IgD-negative memory B cell (primary cell): Measurements from ENCODE around the gene SMOC2. TPM values are rescaled to one million over a fixed set of nuclear protein-coding genes. Genes with fewer than 3 reads are reported as not detected.

ENCODE experiments used
- H3K27ac Mint-ChIP-seq, 3 donors: one replicate each; pipeline ENCODE4 v1.8.0; 2020 to 2022; ENCODE audit warnings: mild to moderate bottlenecking in 3 of 3, mixed read lengths in 3 of 3, moderate library complexity in 1 of 3
- H3K27me3 Mint-ChIP-seq: one replicate; pipeline ENCODE4 v1.8.0; 2021; ENCODE audit warnings: mixed read lengths
- H3K36me3 Mint-ChIP-seq: one replicate; pipeline ENCODE4 v1.8.0; 2020; ENCODE audit warnings: mild to moderate bottlenecking, mixed read lengths
- H3K4me1 Mint-ChIP-seq, 3 donors: one replicate each; pipeline ENCODE4 v1.8.0; 2020 to 2022; ENCODE audit warnings: mixed read lengths in 3 of 3, mild to moderate bottlenecking in 1 of 3
- H3K4me3 Mint-ChIP-seq, 4 donors: one replicate each; pipeline ENCODE4 v1.8.0; 2020 to 2022; ENCODE audit warnings: mild to moderate bottlenecking in 4 of 4, mixed read lengths in 4 of 4, moderate library complexity in 3 of 4
- H3K9me3 Mint-ChIP-seq, 3 donors: one replicate each; pipeline ENCODE4 v1.8.0; 2020 to 2021; ENCODE audit warnings: mixed read lengths in 3 of 3, mild to moderate bottlenecking in 1 of 3
- polyA plus RNA-seq: library from polyadenylated mRNA; unstranded; fragments of 300-500 nt; fragmentation: Illumina TruSeq; gene quantifications from one replicate; pipeline ENCODE4 v1.2.3, GENCODE V29; 2021

SMOC2 gene
- polyA plus RNA-seq, 1 donor from 2014 or later = not detected

DNA sequence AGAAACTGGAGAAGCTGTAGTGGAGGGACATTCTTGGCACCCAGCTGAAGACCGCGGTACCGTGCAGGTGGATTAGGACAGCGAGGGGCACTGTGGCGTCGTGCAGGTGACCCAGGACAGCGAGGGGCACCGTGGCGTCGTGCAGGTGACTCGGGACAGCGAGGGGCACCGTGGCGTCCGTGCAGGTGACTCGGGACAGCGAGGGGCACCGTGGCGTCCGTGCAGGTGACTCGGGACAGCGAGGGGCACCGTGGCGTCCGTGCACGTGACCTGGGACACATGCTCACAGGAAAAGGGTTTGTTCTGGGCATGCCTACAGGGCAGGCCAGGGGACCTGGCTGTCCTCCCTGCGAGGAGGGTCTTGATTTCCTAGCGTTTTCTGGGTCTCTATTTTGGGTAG is 29.2 kb upstream of the SMOC2 start:
- Mint-ChIP-seq H3K4me1 (no peaks in the 10 kb centered on the region), H3K9me3 (peaks cover 0 to 4% (median 3%) of the 10 kb centered on the region in 3 donors), H3K27me3 (no peaks in the 10 kb centered on the region), H3K27ac (no peak overlapping the region), H3K4me3 (no peak overlapping the region), H3K36me3 (no peaks in the 10 kb centered on the region)

DNA sequence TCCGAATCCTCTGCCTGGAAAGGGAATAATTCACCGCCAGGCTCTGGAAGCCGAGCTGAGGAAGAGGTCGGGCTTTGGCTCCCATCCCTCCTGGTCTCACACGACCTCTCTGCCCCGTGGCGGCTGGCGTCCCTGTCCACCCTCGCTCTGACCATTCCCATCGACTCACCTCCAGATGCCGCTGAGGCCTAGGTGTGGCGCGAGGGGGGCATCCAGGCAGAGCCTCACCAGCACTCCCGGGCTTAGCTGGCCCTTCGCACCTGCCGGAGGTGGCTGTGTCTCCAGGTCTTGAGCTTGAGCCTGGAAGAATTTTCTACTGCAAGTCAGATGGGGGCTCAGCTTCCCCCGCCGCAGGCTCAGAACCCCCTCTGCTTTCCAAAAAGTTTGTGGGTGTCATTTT is 28.5 kb upstream of the SMOC2 start:
- Mint-ChIP-seq H3K4me1 (no peaks in the 10 kb centered on the region), H3K27me3 (no peaks in the 10 kb centered on the region), H3K36me3 (no peaks in the 10 kb centered on the region), H3K9me3 (peaks cover 0 to 4% (median 3%) of the 10 kb centered on the region in 3 donors), H3K4me3 (no peak overlapping the region), H3K27ac (no peak overlapping the region)

DNA sequence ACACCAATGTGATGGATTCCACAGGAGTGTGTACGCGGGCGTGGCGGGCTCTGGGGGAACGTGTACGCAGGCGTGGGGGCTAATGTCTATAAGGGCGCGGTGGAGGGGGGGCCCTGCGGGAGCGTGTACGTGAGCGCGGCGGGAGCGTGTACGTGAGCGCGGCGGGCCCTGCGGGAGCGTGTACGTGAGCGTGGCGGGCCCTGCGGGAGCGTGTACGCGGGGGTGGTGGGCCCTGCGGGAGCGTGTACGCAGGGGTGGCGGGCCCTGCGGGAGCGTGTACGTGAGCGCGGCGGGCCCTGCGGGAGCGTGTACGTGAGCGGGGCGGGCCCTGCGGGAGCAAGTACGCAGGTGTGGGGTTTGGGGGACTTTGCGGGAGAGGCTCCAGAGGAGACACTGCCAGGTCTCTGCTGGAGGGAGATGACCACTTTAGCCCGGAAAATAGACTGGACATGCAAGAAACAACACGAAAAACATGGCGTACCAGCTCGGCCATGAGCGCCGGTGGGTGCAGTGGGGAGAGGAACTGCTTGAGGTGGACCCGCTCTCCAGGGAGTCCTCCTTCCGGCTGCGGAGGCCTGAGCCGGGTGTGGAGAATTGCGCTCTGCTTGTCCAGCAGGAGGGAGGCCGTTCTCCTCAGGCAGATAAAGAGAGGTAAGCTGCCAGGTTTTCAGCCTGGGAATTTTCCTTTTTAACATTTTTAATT is 27.8 kb upstream of the SMOC2 start:
- H3K27ac Mint-ChIP-seq = no peak overlapping the region
- H3K27me3 Mint-ChIP-seq = no peaks in the 10 kb centered on the region
- H3K4me3 Mint-ChIP-seq = no peak overlapping the region
- H3K36me3 Mint-ChIP-seq = no peaks in the 10 kb centered on the region
- no peaks in the 10 kb centered on the region for H3K4me1 Mint-ChIP-seq
- H3K9me3 Mint-ChIP-seq = peaks cover 0 to 4% (median 0%) of the 10 kb centered on the region in 3 donors

DNA sequence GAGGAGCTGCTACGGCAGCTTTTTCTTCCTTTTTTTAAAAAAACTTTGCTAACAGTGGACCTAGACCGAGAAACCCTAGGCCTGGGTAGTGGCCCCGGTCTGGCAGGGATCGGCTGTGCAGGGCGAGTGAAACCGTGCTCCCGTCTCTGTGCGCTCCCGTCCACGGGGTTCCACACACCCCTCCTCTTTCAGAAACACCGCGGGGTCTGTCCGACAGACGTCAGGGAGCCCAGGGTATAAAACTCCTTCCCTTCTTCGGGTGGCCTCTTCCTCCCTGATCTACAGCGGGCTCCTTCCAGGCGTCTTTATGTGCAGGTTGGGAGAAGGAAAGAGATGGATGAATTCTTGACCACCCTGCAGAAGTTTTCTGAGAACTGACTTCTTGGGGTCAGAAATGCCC is 27.1 kb upstream of the SMOC2 start:
- H3K9me3 Mint-ChIP-seq = peaks cover 0 to 4% (median 0%) of the 10 kb centered on the region in 3 donors
- no peak overlapping the region for H3K27ac Mint-ChIP-seq
- H3K27me3 Mint-ChIP-seq = peaks cover 2% of the 10 kb centered on the region
- no peaks in the 10 kb centered on the region for H3K4me1 Mint-ChIP-seq
- peak overlapping the region in 1 of 4 donors; percentile 47 for H3K4me3 Mint-ChIP-seq
- H3K36me3 Mint-ChIP-seq = no peaks in the 10 kb centered on the region

DNA sequence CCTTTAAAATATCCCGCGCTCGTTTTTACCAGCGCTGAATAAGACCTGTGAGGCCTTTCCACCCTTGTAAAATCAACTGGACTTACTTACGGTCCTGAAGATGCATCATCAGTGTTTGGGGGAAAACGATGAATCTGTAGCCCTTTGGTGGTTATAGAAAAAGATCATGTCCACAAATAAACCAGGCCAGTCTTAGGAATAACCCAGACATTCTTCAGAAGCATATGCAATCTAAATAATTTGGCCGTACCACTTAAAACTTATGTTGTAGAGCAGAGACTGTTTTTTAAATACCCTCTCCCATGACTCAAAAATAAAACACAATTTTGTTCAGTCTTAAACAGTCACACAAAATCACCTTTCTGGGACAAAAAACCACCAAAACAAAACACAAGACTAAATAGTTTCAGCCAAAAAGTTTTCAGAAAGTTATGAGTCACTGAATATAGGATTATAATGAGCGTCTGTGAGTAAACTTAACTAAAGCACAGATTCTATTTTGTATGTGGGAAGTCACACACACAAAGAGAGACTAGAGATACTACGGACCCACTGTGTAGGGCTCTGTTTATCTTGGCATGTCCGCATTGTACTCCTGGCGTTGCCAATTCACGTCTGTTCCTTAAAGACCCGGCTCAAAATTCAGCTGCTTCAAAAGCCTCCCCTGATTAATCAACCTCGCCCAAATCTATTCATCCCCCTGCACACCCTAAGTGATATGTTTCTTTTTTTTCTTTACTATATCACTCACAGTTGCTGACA is 26.5 kb upstream of the SMOC2 start:
- Mint-ChIP-seq H3K4me3 (no peak overlapping the region), H3K27me3 (peaks cover 2% of the 10 kb centered on the region)

DNA sequence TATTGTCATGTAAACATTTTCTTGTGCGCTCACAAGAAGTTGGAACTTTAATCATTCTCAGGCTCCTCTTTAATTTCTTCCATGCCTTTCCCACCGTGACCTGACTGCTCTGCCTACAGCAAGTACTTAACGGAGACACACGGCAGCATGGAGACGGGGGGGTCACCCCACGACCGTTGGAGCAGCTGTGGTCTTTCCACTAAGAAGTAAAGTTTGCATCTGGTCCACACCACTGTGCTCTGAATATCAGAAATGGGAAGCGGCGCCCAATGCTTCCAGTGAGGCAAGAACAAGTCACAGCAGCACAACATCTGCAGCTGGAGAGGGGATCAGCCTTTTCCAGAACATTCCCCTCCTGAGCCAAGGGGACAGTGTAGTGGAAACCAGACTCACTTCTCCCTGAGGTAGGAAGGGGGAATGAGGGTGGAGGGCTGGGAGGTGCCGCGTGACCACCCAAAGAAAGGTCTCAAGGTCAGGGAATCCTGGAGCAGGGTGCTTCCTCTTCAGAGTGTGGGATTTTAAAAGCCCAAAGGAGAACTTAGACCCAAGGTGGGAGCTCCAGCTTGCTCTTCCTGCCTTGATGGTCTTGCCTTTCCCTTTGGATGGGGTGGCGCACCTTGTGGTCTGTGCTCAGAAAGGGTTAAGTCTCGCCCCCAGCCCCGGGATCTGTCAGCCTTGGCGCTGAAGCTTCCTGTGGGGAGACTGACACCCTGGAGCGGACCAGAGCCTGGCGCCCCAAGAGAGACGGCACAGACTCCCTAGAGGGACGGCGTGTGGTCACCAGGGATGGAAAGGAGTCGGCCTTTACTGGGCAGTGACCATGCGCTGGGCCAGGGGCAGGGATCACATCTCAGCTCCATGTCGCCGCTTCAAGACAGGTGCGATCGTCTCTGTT is 25.6 kb upstream of the SMOC2 start:
- H3K36me3 Mint-ChIP-seq = no peaks in the 10 kb centered on the region
- peak overlapping the region in 1 of 3 donors; percentile 22 for H3K27ac Mint-ChIP-seq
- no peaks in the 10 kb centered on the region for H3K4me1 Mint-ChIP-seq
- H3K9me3 Mint-ChIP-seq = peaks cover 0 to 4% (median 0%) of the 10 kb centered on the region in 3 donors
- H3K4me3 Mint-ChIP-seq = peak overlapping the region in 1 of 4 donors; percentile 17
- H3K27me3 Mint-ChIP-seq = peaks cover 2% of the 10 kb centered on the region

More for the DNA sequence above, 26.5 kb upstream of the SMOC2 start:
- Mint-ChIP-seq H3K4me1 (no peaks in the 10 kb centered on the region), H3K27ac (peak overlapping the region in 1 of 3 donors; percentile 22), H3K36me3 (no peaks in the 10 kb centered on the region), H3K9me3 (peaks cover 0 to 4% (median 0%) of the 10 kb centered on the region in 3 donors)

DNA sequence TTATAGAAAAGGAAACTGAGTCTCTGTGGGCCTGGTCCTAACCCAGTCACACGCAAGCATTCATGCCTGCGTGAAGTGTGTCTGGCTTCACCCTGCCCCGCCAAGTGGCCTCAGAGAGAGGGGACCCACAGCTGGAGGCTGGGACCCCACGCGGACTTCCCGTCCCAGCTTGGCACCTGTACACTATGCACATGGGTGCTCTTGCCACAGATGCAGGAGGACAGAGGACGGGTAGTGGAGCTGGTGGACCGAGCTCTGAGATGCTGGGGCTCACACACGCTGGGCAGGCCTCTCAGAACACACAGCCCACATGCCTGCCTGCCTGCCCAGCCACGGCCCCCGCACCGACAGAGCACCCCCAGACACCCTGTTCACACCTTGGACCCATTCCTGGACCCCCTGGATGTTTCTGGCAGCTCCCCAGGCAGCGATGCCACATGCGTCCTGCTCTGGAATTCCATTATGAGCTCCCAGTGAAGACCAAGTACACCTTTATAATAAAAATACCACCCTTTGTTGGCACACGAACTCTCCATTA is 24.9 kb upstream of the SMOC2 start:
- H3K36me3 Mint-ChIP-seq = no peaks in the 10 kb centered on the region
- H3K9me3 Mint-ChIP-seq = peaks cover 0 to 4% (median 0%) of the 10 kb centered on the region in 3 donors
- H3K4me1 Mint-ChIP-seq = no peaks in the 10 kb centered on the region
- H3K4me3 Mint-ChIP-seq = no peak overlapping the region
- H3K27ac Mint-ChIP-seq = no peak overlapping the region
- peaks cover 2% of the 10 kb centered on the region for H3K27me3 Mint-ChIP-seq

DNA sequence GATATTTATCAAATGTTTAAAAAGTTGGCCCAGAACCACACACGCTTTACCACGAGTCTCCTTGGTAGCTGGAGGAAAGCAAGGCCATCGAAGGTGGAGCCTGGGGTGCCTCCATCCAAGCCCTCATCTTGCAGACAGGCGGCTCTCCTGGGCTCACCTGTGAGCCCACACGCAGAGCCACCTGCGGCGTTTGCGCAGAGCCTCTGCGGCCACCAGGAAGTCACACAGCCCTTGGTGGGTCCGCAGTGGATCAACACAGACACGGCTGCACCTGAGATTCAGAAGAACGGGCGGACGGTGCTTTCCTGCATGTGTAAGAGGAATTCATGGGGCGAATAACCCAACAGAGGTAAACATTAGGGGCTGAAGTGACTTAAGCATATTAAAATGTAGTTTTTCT is 24.5 kb upstream of the SMOC2 start:
- Mint-ChIP-seq H3K27me3 (peaks cover 2% of the 10 kb centered on the region), H3K4me3 (no peak overlapping the region), H3K4me1 (no peaks in the 10 kb centered on the region), H3K9me3 (peaks cover 0 to 4% (median 0%) of the 10 kb centered on the region in 3 donors), H3K36me3 (no peaks in the 10 kb centered on the region), H3K27ac (no peak overlapping the region)

DNA sequence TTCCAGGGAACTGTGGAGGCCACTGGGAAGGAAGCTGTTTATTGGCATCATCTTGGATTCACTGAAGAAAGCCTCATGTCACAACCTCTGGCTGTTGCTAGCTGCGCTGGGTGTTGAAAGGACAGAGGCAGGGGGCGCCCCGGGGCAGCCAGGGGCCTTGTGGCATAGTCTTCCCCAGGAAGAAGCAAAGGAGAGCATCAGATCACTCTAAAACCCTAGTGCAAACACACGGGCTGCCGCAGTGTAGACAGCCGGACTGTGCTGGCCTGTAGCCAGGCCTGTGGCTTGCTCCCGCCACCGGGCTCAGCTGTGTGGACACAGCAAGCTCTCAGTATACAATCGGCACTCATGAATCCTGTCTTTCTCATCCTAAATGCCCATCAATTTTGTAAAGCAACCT is 23.8 kb upstream of the SMOC2 start:
- no peak overlapping the region for H3K4me3 Mint-ChIP-seq
- H3K27me3 Mint-ChIP-seq = peaks cover 2% of the 10 kb centered on the region
- no peak overlapping the region for H3K27ac Mint-ChIP-seq
- H3K4me1 Mint-ChIP-seq = no peaks in the 10 kb centered on the region
- peaks cover 0 to 4% (median 0%) of the 10 kb centered on the region in 3 donors for H3K9me3 Mint-ChIP-seq
- H3K36me3 Mint-ChIP-seq = no peaks in the 10 kb centered on the region

DNA sequence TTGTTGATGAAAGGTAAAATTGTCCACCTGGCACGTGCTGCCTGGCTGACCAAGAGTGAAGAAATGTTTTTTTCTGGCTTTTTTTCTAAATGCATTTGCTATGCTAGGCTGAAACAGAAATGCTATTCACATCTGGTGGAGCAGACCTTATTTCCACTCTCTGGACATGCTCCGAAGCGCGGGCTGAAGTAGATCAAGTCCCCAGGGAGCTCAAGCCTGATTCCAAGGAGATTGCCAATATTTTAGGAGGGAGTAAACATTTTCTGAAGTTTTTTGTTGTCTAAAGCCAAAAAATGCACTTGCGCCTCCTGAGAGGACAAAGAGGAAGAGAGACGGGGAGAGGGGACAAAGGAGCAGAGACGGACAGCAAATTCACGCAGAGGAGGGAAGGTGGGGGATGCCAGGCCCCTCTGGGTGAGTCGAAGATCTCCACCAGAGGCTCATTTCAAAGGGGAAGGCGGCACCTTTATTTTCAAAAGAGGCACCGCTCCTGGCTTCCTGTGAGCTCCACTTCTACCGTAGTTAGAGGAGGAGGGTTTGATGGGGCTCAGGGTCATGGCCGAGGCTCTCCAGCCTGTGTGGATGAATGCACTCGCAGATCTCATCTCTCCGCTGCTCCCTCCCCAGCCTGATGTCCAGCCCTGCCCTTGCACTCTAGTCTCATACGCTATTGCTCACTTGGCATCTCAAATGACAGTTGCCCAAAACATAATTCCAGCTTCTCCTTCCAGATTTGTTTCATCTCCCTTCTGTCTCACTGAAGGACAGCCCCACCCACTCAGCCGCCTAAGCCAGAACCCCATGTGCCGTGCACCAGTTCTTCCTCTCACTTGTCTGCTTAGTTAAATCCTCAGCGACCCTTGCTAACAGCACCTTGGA is 23.1 kb upstream of the SMOC2 start:
- peaks cover 2% of the 10 kb centered on the region for H3K27me3 Mint-ChIP-seq
- no peaks in the 10 kb centered on the region for H3K36me3 Mint-ChIP-seq
- no peaks in the 10 kb centered on the region for H3K4me1 Mint-ChIP-seq
- peaks cover 0 to 4% (median 0%) of the 10 kb centered on the region in 3 donors for H3K9me3 Mint-ChIP-seq
- no peak overlapping the region for H3K27ac Mint-ChIP-seq
- H3K4me3 Mint-ChIP-seq = no peak overlapping the region

DNA sequence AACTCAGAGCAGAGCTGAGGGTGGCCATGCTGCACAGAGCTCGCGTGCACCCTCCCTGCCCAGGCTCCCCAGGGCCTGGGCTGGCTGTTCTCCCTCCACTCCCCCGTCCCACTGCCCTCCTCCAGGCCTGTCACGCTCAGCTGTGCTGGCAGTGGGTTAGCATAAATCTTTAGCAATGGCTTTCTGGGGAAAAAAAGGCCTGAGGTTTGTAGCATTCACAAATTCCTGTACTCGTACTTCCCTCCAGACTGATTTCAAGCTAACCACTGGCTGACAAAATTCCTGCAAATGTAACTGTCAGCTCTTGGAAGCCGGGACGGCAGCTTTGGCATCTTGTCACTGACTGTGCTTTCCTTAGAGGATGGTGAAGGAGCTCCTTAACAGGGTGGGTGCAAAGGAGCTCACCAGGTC is 22.3 kb upstream of the SMOC2 start:
- H3K9me3 Mint-ChIP-seq = peaks cover 0 to 4% (median 0%) of the 10 kb centered on the region in 3 donors
- H3K4me3 Mint-ChIP-seq = no peak overlapping the region
- H3K27me3 Mint-ChIP-seq = peaks cover 2% of the 10 kb centered on the region
- H3K27ac Mint-ChIP-seq = peak overlapping the region in 1 of 3 donors; percentile 50
- H3K4me1 Mint-ChIP-seq = no peaks in the 10 kb centered on the region
- H3K36me3 Mint-ChIP-seq = no peaks in the 10 kb centered on the region

DNA sequence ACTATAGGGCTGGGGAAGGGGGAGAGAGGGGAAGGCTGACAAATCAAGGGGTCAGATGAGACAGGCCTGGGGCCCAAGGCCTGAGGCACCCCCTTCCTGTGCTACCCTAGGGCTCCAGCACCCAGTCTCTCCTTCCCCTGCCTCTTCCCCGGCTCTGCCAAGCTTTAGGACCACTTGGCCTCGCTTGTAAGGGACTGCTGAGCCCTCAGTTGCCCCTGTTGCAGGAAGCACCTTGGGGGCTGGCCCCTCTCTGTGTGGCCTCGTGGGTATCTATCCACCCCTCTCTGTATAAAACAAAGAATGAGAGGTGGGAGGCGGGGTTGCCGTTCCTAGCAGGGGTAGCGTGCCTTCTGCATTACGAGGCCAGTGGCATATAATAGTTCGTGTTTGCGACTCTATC is 21.4 kb upstream of the SMOC2 start:
- H3K27me3 Mint-ChIP-seq = peaks cover 2% of the 10 kb centered on the region

DNA sequence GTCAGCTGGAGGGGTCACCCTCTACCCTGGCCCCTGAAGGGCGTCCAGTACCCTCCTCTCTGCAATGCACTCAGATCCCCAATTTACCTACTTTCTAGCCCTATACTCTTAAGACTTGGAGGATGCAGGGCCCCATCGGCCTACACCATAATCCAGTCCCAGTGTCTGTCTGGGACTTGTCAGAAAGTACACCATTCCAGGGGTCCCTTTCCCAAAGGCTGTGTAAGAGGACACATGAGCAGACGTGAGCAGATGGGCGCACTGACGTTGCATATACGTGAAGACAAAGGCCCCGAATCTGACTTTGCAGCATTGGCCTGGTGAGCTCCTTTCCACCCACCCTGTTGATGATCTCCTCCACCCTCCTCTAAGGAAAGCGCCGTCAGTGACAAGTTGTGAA is 20.9 kb upstream of the SMOC2 start:
- H3K9me3 Mint-ChIP-seq = no peaks in the 10 kb centered on the region
- peaks cover 2% of the 10 kb centered on the region for H3K27me3 Mint-ChIP-seq
- H3K27ac Mint-ChIP-seq = no peak overlapping the region
- H3K4me3 Mint-ChIP-seq = no peak overlapping the region
- no peaks in the 10 kb centered on the region for H3K36me3 Mint-ChIP-seq
- H3K4me1 Mint-ChIP-seq = no peaks in the 10 kb centered on the region

More for the DNA sequence above, 21.4 kb upstream of the SMOC2 start:
- Mint-ChIP-seq H3K9me3 (peaks cover 0 to 3% (median 0%) of the 10 kb centered on the region in 3 donors), H3K4me1 (no peaks in the 10 kb centered on the region), H3K27ac (no peak overlapping the region), H3K4me3 (no peak overlapping the region), H3K36me3 (no peaks in the 10 kb centered on the region)

DNA sequence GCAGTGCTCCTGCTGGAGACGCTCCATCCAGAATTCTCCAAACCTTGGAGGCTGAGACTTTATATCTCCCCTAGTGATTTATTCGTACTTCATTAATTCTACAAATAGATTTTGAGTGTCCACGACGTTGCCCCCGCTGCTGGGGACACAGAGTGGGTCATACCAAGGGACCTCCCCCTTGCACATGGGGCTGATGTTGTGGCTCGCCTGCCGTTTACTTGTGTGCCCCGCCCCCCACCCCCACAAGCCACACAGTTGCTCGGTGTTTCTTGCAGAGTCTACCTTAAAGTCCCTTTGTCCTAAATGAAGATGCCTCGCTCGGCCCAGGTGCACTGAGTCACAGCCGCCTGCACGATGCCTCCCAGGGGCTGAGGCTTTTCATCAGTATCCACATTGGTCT is 20.3 kb upstream of the SMOC2 start:
- Mint-ChIP-seq H3K27me3 (peaks cover 2% of the 10 kb centered on the region), H3K27ac (no peak overlapping the region), H3K36me3 (no peaks in the 10 kb centered on the region), H3K4me1 (no peaks in the 10 kb centered on the region), H3K4me3 (no peak overlapping the region), H3K9me3 (no peaks in the 10 kb centered on the region)
